NCI-H1092 treated with DMSO at 0.1 percent for 48 hours (cell line): ENCODE measurements around the gene CREB5.

Experiments used
- DNase-seq: peaks from one replicate; lab custom pipeline; 2025; lab: John Stamatoyannopoulos, UW

The CREB5 gene

DNA sequence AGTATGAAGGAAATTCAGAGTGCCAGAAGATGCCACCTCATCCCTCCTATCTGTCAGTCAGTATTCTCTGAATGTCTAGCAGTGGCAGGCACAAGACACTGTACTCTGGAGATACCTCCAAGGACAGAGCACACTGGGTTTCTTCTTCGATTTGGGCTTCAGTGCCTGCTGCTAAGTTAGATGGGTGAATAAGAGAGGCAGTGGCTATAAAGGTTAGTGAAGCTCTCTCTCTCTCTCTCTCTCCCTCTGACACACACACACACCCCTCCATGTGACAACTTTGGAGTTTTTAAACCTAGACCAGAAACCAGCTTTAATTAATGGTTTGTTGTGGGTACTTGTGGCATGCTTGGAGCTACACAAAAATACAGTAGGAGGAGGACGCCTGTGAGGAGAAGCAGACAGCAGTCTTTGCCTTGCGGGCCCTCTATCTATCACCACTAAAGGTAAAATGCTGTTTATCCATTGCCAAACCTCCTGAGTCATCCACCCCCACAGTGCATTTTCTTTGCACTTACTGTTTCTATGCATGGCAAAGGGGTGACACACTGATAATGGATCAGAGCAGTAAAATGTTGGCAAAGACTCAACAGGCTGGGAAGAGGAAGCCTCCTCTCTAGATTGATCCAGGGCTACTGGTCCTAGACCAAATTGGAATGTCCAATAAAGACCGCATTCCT is 443.4 kb downstream of the CREB5 start:
- no peak for DNase-seq

DNA sequence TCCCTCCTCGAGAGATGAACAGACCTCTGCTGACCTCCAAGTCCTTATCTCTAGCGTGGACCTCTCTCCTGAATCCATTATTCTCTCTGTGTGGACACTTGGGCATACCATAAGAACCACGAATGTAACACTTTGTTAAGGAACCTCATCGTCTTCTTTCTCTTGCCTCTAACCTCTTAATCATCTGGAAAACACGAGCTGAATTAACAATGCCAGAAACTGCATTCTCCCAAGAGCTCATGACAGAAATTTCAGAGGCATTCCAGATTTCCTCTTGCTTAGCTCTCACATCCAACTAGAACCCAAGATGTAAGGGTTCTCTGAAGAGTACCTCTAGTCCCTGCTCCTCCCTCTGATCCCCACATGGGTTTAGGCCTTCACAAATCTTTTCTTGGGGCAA is 444.3 kb downstream of the CREB5 start:
- DNase-seq: no peak

DNA sequence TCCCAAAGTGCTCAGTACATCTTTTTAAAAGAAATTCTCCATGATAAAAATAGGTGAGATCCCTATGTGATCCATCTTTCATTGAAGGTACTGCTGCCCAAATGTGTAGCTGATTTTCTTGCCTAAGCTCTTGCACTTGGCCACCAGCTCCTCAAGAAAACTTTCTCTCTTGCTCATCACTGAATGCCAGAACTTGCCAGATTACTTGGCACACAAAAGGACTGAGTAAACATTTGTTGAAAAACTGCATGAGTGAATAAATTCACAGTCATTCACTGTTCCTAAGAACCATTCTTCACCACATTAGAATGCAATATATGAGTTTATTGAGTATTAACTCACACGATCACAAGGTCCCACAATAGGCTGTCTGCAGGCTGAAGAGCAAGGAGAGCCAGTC is 445.9 kb downstream of the CREB5 start:
- no peak for DNase-seq

DNA sequence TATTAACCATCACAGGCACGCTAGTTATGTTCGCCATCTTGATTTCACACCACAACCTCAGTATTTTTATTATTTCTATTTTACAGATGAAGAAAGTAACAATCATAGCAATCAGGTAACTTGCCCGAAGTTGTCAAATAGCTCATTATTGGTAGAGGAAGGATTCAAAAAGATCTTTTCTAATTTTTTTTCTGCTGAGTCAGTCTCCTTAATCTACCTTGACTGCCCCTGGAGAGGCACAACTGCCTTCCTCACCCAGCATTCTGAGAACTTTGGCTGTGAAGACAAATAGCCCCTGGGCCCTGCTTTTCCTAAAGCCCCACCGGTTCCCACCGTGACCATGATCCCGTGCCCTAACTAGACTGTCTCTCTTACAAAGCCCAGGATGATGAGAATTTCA is 446.6 kb downstream of the CREB5 start:
- DNase-seq: no peak

DNA sequence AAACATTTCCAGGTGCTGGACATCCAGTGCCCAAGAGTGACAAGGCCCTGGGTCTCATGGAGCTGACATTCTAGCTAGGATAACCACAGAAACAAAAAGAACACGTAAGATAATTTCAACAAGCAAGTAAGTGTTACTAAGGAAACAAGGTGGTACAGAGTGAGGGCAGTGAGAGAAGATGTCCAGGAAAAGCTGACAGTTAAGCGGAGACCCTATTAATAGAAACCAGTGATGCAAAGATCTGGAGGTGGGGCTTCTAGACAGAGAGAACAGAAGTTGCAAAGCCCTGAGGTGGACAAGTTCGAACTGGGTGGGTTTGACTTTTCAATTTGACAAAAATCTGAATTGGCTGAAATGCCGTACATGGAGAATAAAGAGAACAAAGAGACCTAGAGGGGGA is 449.5 kb downstream of the CREB5 start:
- no peak for DNase-seq

DNA sequence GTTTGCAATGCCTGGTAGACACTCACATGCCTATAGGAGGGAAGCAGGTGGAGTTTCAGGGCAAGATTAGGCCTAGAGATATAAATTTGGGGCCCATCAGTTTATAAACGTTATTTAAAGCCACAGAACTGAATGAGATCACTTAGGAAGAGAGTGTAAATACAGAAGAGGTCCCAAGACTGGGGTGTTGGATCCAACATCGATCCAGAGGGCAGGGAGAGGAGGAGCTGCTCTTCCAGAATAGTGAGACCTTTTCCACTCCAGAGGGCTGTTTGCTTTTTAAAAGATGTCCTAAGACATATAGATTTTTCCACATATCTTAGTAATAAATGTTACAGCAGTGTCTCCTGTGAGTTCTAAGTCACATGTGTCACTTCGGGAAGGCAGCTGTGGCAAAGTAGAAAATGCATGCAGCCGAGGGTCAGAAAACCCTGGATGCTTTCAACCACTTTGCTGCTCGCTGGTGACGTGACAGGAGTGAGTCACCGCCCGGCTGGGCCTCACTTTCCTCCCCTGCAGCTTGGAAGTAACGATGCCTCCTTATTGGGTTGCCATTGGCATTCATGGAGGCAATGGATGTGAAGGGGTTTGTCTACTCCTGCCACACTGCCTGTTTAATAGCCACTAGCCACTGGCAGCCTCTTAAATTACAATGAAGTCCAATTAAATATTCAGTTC is 450.4 kb downstream of the CREB5 start:
- no peak for DNase-seq

DNA sequence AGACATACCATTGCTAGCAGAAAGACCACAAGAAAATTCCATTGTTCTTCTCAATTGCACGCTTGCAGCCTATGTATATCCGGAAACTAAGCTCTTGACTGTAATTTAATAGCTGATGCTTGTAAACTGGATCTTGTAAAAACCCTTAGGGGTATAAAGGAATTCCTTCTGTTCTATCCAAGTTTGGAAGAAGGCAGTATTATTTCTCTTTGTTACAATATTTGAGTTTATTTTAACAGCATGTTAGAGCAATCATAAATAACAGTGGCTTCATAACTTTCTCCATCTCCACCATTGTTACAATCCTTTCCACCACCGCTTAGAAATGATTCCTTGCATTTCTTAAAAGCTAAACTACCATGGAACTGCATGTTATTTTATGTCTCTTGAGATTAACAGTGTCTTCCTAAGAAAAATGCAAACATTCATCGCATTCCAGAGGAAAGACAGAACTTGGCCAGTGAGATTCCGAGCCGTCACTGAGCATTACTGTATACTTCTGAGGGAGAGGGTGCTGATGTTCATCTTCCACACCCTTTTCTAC is 453.4 kb downstream of the CREB5 start:
- no peak for DNase-seq

DNA sequence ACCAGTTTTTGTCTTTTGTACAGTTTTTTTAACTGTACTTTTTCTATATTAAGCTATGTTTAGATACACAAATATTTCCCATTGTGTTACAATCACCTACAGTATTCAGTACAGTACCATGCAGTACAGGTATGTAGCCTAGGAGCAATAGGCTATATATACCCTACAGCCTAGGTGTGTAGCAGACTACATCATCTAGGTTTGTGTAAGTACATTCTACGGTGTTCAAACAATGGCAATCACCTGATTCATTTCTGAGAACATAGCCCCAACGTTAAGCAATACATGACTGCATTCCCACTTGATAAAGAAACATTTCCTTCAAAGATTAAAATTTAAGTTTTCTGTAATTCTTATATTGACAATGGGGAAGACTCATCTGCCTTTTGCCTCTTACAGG is 456.4 kb downstream of the CREB5 start:
- no peak for DNase-seq

DNA sequence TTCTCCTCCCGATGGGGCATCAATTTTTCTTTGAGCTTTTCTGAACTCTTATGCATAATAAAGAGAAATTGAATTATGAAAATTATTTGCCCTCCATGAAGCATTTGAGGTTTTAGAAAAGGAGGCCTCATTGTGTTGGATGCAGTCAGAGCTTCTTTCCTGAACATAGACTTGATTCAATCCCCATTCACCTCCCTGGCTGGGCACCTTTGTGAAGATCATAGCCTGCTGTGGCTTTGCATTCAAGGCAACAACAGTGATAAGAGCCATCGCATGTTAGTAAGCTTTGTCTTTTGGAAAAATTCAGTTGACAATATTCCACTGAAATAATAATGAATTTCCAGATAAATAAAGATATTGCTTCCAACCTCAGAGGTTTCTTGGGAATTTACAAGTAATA is 458.8 kb downstream of the CREB5 start:
- DNase-seq: no peak

DNA sequence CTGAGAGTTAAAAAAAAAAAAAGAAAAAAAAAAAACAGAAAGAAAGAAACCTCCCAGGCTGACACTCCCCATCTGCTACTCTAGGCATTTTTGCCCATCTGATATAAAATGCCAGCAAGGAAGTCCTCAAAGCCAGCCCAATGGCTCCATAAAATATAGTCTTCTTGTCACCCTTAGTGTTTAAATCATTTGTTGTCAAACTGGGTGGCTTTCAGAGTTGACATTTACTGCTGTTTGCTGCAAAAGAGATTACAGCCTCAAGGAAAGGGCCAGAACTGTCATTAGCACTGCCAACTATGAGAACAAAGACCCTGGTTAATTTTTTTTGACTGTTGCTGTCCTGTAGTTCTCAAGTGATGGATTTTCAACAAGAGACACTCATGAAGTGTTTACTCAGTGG is 459.3 kb downstream of the CREB5 start:
- DNase-seq: no peak

DNA sequence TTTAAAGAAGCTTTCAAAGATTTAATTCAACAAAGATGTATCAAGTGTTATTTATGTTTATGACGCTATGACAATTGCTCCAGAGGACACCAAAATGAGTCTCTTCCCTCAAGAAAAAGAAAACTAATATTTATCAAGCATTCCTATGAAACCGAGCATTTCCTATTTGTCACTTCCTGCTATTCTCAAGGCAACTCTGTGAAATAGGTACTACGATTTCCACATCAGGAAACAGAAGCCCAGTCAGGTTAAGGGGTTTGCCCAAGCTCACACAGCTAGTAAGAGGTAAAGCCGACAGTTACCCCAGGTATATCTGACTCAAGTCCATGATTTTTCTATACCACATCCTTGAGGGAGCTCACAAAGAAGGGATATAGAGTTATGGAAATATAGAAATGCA is 459.9 kb downstream of the CREB5 start:
- DNase-seq: no peak

DNA sequence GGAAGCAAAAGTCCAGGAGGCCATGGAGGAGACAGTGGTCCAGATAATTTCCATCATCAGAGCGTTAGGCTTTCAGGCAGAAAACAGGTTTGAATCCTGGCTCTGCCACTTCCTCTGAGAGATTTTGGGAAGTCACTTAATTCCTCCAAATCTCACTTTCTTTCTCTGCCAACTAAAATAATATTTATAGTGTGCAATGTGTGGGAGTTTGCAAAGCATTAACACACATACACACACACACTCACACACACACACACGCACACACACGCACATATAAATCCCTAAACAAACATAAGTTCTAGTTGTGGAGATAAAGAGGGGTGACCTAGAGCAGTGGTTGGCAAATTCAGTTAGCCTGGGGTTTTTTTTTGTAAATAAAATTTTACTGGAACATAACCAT is 461.0 kb downstream of the CREB5 start:
- DNase-seq: no peak

DNA sequence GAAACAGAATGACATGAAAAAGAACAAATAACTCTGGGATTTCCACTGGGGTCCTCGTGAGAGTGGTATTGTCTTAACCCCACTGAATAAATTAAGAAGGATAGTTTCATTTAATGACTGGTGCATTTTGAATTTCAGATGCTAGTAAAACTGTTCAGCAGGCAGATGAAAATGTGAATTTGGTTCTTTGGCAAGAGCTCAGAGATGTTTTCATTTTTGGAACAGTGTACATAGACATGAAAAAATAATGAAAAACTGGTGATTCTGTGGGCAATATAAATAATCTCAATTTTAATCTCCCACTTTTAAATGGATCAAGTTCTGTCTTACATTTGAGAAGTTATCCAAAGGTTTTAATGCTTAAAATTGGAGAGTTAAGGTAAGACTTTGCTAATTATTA is 461.7 kb downstream of the CREB5 start:
- no peak for DNase-seq
